AG10803 (cell line): ENCODE results near the gene UGT1A3.

Experiments
- DNase-seq: peaks from one replicate; pipeline ENCODE4 v3.0.0; 2010; ENCODE audit warnings: low read depth
- H3K4me3 ChIP-seq: 2 replicates; pipeline ENCODE4 v1.5.1; 2011; ENCODE audit warnings: mild to moderate bottlenecking, low read length, control low read depth
- CTCF ChIP-seq: conservative IDR thresholded peaks from 2 replicates; pipeline ENCODE4 v1.5.1; 2011; ENCODE audit warnings: mild to moderate bottlenecking, low read length, control low read depth, inconsistent platforms

Gene UGT1A3

GRCh38 chr2:233817995-233818638 is 89.3 kb downstream of the UGT1A3 start:
- no peak for TF ChIP-seq CTCF
- DNase-seq, result no peak
- H3K4me3 ChIP-seq, result no peak overlapping the region

GRCh38 chr2:233818639-233819621 is 90.1 kb downstream of the UGT1A3 start:
- no peak for TF ChIP-seq CTCF
- no peak for DNase-seq
- no peak overlapping the region for H3K4me3 ChIP-seq

- no peak for TF ChIP-seq CTCF
- no peak for DNase-seq
- no peak overlapping the region for H3K4me3 ChIP-seq
Observed at GRCh38 chr2:233819884-233820773, 91.3 kb downstream of the UGT1A3 start.

GRCh38 chr2:233820774-233821105 is 91.9 kb downstream of the UGT1A3 start:
- TF ChIP-seq CTCF, result no peak
- DNase-seq, result no peak
- H3K4me3 ChIP-seq, result no peak overlapping the region

- no peak overlapping the region for H3K4me3 ChIP-seq
- no peak for TF ChIP-seq CTCF
- DNase-seq, result no peak
Observed at GRCh38 chr2:233821196-233821595, 92.4 kb downstream of the UGT1A3 start.

GRCh38 chr2:233821709-233822100 is 92.9 kb downstream of the UGT1A3 start:
- TF ChIP-seq CTCF, result no peak
- no peak for DNase-seq
- no peak overlapping the region for H3K4me3 ChIP-seq
